GM21367 (cell line): ENCODE measurements around the gene ANG.

Source experiments
- ATAC-seq: cut with Tn5 transposase; IDR thresholded peaks from one replicate; pipeline ENCODE4 v1.9.1; 2021; ENCODE audit not compliant: unreplicated experiment

ANG gene

GRCh38 chr14:20675669-20676068, 12.9 kb upstream of the ANG start:
- ATAC-seq = no peak

GRCh38 chr14:20676072-20676471, 12.5 kb upstream of the ANG start:
- ATAC-seq = no peak

GRCh38 chr14:20679907-20680306, 8.7 kb upstream of the ANG start:
- ATAC-seq = no peak

GRCh38 chr14:20680363-20680762, 8.2 kb upstream of the ANG start:
- no peak for ATAC-seq

- ATAC-seq = no peak
Observed at GRCh38 chr14:20680843-20681347, 7.7 kb upstream of the ANG start.

GRCh38 chr14:20681348-20682126, 7.0 kb upstream of the ANG start:
- peak; percentile 26 for ATAC-seq

GRCh38 chr14:20682127-20682434, 6.5 kb upstream of the ANG start:
- no peak for ATAC-seq

GRCh38 chr14:20682435-20683124, 6.0 kb upstream of the ANG start:
- peak; percentile 29 for ATAC-seq

- ATAC-seq = peak; percentile 21
Observed at GRCh38 chr14:20683125-20683890, 5.3 kb upstream of the ANG start.

- peak; percentile 29 for ATAC-seq
Observed at GRCh38 chr14:20683891-20684661, 4.5 kb upstream of the ANG start, which contains the start of gene RNASE4. Gene RNASE4 (plus strand): TSS chr14:20684560. CDS start chr14:20699372, 14,812 bp downstream.

- no peak for ATAC-seq
Observed at GRCh38 chr14:20684662-20685456, 3.7 kb upstream of the ANG start.

GRCh38 chr14:20686386-20687143, 2.0 kb upstream of the ANG start:
- ATAC-seq = no peak

- no peak for ATAC-seq
Observed at GRCh38 chr14:20687362-20688166, 1.0 kb upstream of the ANG start.

- no peak for ATAC-seq
Observed at GRCh38 chr14:20690848-20691640, 2.5 kb downstream of the ANG start.

- ATAC-seq = no peak
Observed at GRCh38 chr14:20692116-20692751, 3.7 kb downstream of the ANG start.

- no peak for ATAC-seq
Observed at GRCh38 chr14:20696764-20697163, 8.2 kb downstream of the ANG start.
